Glutamatergic neuron (in vitro differentiated cells): ENCODE results near the gene CIAPIN1. TPM values are rescaled to one million over a fixed set of nuclear protein-coding genes. Genes with fewer than 3 reads are reported as not detected.

ENCODE experiments used
- DNase-seq: peaks from one replicate; pipeline ENCODE4 v3.0.0; 2022
- H3K27ac Mint-ChIP-seq: one replicate; pipeline ENCODE4 v1.8.0; 2020; ENCODE audit warnings: mild to moderate bottlenecking, mixed read lengths, inconsistent platforms; ENCODE audit not compliant: unreplicated experiment
- H3K27me3 Mint-ChIP-seq: one replicate; pipeline ENCODE4 v1.8.0; 2020; ENCODE audit warnings: mild to moderate bottlenecking, moderate library complexity, mixed read lengths, inconsistent platforms; ENCODE audit not compliant: unreplicated experiment
- H3K36me3 Mint-ChIP-seq: one replicate; pipeline ENCODE4 v1.8.0; 2020; ENCODE audit warnings: mild to moderate bottlenecking, mixed read lengths, inconsistent platforms; ENCODE audit not compliant: unreplicated experiment
- H3K4me1 Mint-ChIP-seq: one replicate; pipeline ENCODE4 v1.8.0; 2020; ENCODE audit warnings: mild to moderate bottlenecking, low read depth, mixed read lengths, inconsistent platforms; ENCODE audit not compliant: unreplicated experiment
- H3K4me3 Mint-ChIP-seq: one replicate; pipeline ENCODE4 v1.8.0; 2020; ENCODE audit warnings: mild to moderate bottlenecking, mixed read lengths, inconsistent platforms; ENCODE audit not compliant: unreplicated experiment
- H3K9me3 Mint-ChIP-seq: one replicate; pipeline ENCODE4 v1.8.0; 2020; ENCODE audit warnings: mild to moderate bottlenecking, moderate library complexity, mixed read lengths, inconsistent platforms; ENCODE audit not compliant: unreplicated experiment
- CTCF ChIP-seq: fragments of 200-600 bp; sonication (generic); IDR thresholded peaks from one replicate; pipeline ENCODE4 v1.5.0; 2021; ENCODE audit not compliant: partially characterized antibody, unreplicated experiment
- long read RNA-seq: library from polyadenylated mRNA; unstranded; transcript quantifications from one replicate; pipeline ENCODE4 v2.0.0, GENCODE V29; 2020; ENCODE audit not compliant: unreplicated experiment
- total RNA-seq: library from RNA; stranded (reverse); fragmentation: NEBNext Ultra II Directional; extraction: Animal tissue kit (Norgen Biotek cat#: 25700); gene quantifications from one replicate; pipeline ENCODE4 v1.2.1, GENCODE V29; 2021; ENCODE audit not compliant: unreplicated experiment

Gene CIAPIN1
- 129 TPM for total RNA-seq
- long read RNA-seq, transcript CIAPIN1-213 (8 exons, 1,559 nt): minor isoform, 7 of 252 reads
- long read RNA-seq, transcript CIAPIN1-209 (9 exons, 2,016 nt): minor isoform, 24 of 252 reads
- long read RNA-seq, transcript CIAPIN1-201 (9 exons, 2,182 nt): major isoform, 186 of 252 reads
- long read RNA-seq, partial matches to known transcripts: 14 of 252 reads
- long read RNA-seq, other reads (novel, unspliced or antisense): 21 of 252 reads

DNA sequence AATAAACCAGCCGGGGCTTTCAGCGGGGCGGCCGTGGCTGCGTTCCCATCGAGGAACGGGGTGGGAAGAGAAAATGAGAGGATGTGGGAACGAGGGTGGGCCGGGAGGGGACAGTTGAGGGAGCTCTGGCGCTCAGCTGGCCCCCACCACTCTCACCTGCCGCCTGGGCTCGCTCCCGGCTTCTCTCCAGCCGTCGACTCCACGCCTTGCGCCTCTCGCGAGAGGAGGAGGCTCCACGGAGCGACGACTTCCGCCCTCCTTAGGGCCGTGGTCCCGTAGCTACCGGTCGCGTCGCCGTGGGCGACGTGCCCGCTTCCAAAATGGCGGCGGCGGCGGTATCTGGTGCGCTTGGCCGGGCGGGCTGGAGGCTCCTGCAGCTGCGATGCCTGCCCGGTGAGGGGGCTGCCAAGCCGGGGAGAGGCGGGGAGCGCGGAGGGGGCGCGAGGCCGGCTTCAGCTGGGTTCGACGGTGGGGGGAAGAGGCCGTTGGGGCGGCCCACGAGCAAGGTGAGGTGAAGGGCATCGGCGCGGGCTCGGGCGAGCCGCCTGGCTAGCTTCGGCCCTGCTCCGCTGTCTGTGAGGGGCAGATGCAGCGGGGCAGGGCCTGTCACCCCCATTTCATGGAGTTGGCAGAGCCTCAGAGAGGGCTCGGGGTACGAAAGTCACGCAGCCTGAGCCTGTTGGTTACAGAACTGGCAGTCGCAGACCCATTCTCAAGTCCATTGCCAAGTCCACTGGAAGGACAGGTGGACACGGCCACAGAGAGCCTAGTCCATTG lies at the start of gene CIAPIN1, which contains the start of gene COQ9:
CIAPIN1 (minus strand) TSS at position 200 of the 777 bp plus-strand sequence. CDS start 6,457 bp downstream, outside the sequence.
COQ9 (plus strand) TSS at position 294 of the 777 bp plus-strand sequence; CDS start at position 321, 27 bp downstream.
- peaks cover 10% of the 10 kb centered on the region for H3K9me3 Mint-ChIP-seq
- DNase-seq: peak; percentile 96
- H3K27me3 Mint-ChIP-seq: peaks cover 4% of the 10 kb centered on the region
- H3K27ac Mint-ChIP-seq: peak within 1 kb of the TSS; percentile 97
- no peak for TF ChIP-seq CTCF
- peak within 1 kb of the TSS; percentile 96 for H3K4me3 Mint-ChIP-seq
- H3K36me3 Mint-ChIP-seq: no peaks in the 10 kb centered on the region
- H3K4me1 Mint-ChIP-seq: peaks cover 9% of the 10 kb centered on the region

- DNase-seq: no peak
- H3K27me3 Mint-ChIP-seq: peaks cover 1% of the 10 kb centered on the region
- no peaks in the 10 kb centered on the region for H3K4me1 Mint-ChIP-seq
- no peak overlapping the region for H3K27ac Mint-ChIP-seq
- TF ChIP-seq CTCF: no peak
- no peak overlapping the region for H3K4me3 Mint-ChIP-seq
- no peaks in the 10 kb centered on the region for H3K9me3 Mint-ChIP-seq
- H3K36me3 Mint-ChIP-seq: no peaks in the 10 kb centered on the region
These were observed 46.6 kb upstream of the CIAPIN1 start for GRCh38 chr16:57493767-57494166.

DNA sequence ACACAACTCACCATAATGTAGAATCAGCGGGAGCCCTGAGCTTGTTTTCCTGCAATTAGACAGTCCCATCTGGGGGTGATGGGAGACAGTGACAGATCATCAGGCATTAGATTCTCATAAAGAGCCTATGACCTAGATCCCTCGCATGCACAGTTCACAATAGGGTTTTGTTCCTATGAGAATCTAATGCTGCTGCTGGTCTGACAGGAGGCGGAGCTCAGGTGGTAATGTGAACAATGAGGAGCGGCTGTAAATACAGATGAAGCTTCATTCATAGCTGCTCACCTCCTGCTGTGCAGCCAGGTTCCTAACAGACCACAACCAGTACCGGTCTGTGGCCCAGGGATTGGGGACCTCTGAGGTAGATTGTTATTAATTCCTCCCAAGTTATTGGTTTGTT lies 42.0 kb upstream of the CIAPIN1 start:
- Mint-ChIP-seq H3K27me3 (peaks cover 3% of the 10 kb centered on the region), H3K4me3 (no peak overlapping the region), H3K36me3 (no peaks in the 10 kb centered on the region), H3K4me1 (peaks cover 10% of the 10 kb centered on the region), H3K27ac (no peak overlapping the region), H3K9me3 (peaks cover 2% of the 10 kb centered on the region)
- TF ChIP-seq CTCF: no peak
- DNase-seq: no peak

- TF ChIP-seq CTCF: no peak
- Mint-ChIP-seq H3K4me1 (peaks cover 10% of the 10 kb centered on the region), H3K9me3 (peaks cover 4% of the 10 kb centered on the region), H3K27me3 (peaks cover 3% of the 10 kb centered on the region), H3K4me3 (peak overlapping the region; percentile 72), H3K36me3 (no peaks in the 10 kb centered on the region), H3K27ac (peak overlapping the region; percentile 20)
- no peak for DNase-seq
These were observed 40.0 kb upstream of the CIAPIN1 start for GRCh38 chr16:57486858-57487834.
